ENCODE results near the gene NRARP.

The NRARP gene

DNA sequence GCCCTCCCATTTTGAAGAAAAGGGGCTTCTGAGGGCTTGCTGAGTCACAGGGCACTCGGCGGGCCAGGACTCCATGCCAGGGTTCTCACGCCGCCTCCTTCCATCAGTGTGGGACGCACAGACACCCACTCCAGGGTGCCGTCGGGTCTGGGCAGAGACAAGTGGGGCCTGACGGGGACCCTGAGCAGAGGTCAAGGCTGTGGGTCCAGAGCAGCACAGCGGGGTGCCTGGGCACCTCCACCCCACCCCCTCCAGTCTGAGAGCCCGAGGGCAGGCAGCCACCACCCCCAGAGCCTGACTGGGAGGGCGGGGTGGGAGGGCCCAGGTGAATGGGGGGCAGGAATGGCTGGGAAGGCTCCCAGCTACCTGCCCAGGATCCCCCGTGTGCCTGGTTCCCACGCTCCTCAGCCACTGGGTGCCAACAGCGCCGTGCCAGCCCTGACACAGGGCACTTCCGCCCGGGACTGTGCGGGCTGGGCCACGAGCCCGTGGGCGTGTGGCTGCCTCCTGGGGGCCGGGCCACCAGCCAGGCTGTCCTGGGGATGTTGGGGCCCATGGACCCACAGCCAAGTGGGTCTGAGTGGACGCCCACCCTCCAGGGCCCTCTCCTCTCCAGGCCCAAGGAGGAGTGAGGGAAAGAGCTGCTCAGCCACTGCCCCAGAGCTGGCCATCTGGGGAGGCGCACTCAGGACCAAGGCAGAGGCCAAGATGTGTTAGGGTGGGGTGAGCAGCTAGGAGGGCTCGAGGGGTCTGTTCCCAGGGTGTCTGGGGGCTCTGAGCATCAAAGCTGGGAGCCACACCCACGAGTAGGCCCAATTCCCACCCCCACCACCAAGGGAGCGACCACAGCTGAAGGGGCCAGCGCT is 10.1 kb upstream of the NRARP start:
- DNase-seq (ENCODE audit: low read depth in 2 of 3, low spot score in 1 of 3), result no peak

DNA sequence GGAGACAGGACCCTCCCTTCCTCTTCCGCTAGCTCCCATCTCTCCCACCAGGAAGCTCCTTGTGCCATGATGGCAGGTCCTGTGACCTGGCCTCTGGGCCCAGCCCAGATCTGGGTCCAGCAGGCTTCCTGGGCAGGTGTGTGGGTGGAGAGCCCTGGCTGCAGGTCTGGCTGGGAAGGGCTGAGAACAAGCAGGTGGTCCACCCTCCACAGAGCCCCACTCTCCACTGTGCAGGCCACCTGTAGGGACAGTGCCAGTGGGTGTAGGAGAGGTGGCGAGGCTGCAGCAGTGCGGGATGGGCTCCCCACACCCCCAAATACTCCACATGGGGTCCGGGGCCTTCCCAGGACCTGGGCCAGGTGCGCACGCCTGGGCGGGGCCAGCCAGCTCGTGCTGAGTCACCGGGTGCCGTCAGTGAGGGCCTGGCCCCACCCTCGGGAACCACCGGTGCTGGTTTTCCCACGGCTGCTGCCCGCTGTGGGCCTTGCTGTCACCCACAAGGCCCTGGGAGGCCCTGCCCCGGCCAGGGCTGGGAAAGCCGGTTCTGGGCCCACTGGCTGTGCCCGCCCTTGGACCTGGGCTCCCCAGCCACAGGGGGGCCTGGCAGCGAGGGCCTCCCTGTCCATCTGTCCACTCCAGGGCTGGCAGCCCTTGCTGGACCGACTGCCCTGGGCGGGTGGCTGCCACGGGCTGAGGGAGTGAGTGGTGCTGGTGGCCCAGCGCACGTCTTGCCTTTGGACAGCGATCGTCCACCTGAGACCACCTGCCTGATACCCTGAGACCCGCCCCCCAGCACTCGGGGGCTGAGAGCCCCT is 9.3 kb upstream of the NRARP start:
- DNase-seq (ENCODE audit: low read depth in 2 of 3, low spot score in 1 of 3), result no peak

DNA sequence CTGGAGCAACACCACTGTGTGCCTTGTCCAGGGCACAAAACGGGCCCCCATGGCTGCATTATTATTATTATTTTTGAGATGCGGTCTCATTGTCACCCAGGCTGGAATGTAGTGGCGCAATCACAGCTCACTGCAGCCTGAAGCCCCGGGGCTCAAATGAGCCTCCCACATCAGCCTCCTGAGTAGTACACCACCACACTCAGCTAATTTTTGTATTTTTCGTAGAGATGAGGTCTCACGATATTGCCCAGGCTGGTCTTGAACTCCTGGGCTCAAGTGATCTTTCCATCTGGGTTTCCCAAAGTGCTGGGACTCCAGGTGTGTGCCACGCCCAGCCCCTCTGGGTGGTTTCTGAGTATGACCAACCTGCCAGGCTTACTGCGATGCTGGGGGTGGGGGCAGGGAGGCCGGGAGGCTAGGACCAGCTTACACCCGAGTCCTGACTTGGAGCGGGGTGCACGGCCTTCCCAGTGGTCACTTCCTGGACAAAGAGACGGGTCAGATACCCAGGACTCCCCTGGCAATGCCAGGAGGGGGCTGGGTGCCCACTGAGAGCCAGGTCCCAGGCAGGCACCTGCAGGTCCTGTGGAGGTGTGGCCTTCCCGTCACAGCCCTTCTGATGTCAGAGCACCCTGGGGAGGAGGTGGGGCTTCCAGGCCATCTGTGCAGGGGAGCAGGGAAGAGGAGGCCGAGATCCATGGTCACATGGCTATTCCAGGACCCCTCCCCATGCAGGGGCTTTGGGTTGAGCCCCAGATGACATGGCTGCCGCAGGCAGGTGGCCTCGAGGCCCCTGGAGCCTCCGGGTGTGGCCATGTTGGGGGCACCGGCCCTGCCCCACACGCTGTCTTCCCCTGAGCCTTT is 8.3 kb upstream of the NRARP start:
- no peak for DNase-seq (ENCODE audit: low read depth in 2 of 3, low spot score in 1 of 3)

DNA sequence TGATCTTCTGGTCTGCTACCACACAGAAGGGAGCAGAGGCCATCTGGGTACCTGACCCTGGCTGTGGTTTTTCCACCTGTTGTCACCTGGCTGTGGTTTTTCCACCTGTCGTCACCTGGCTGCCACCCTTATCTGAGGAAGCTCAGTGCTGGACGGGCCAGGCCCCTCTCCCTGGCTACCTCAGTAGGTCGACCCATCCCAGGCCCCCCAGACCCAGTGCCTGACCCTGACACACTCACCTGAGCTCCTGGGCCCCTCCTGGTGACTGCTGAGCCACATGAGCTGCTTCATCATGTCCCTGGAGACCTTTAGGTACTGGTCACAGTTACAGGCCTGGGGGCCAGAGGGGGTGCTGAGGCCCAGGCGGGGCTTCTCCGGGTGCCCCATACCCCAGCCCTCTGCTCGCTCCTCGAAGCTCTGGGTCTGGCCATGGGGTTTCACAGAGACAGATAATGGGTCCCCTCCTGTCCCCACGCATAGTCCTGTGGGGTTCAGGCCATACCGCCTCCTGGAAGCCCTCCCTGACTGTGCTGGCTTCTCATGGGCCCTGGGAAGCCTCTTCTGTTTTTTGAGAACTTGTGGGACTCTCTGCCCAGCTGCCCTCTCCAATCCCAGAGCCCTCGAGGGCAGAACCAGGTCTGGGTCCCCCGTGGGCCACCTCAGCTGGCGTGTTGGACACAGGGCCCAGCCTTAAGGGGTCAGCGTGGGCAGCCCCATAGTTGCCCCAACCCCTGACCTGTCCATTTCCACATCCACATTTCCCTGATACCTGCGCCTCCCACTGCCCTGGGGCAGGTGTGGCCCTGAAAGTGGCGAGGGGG is 7.5 kb upstream of the NRARP start:
- DNase-seq (ENCODE audit: low read depth in 2 of 3, low spot score in 1 of 3), result no peak

DNA sequence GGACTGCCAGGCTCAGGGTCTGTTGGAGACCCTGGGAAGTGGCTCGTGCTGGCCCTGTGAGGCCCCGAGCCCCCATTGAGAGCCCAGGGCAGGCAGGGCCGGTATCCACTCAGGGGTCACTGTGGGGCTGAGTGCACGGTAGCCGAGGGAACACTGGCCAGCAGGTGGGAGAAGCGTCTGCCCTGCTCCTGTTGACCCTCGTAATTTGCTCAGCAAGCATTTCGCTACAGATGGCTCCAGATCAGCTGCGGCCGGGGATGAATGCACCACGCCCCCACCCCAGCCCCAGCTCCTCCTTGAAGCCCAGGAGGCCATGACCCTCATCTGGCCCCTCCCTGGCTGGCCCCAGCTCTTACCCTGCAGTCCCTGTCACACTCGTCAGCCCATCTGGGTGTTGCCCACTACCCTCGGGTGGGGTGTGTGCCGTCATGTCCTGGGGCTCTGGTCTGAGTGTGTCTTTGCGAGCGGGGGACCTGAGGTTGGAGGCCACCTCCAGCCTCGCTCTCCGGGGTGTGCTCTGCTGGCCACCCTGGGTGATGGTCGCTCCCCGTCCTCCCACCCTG is 6.1 kb upstream of the NRARP start:
- no peak for DNase-seq (ENCODE audit: low read depth in 2 of 3, low spot score in 1 of 3)

DNA sequence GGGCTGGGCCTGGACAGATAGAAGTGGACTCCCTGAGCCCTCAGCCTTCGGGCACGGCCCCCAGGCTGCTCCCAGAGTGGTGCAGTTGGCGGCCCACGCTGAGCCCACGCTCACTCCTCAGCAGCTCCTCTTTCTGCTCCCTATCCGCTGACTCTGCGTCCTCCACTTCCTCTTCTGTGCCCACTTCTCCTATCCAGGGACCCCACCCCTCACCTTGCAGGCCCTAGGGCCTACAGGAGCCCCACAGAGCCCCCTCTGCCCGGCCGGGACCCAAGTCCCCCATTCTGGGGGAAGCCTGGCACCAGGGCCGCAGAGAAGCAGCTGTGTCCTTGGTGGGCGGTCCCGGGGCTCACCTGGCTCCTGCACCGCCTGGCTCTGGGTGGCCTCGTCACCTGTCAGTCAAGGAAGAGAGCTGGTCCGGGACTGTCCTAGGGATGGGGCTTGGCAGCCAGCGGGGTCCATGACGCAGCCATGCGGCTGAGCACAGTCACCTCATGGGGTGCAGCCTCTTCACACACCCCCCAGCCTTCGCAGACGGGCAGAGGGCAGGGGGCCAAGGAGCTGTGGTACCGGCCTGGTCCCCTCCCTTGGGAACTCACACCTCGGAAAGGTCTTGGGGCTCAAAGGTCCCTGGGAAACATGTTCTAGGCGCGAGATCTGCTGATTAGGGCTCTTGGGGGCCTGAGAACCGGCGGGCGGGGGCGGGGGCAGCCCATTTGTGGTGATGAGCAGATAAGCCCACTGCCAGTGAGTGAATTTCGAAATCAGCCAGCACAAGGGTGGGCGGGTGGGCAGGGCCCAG is 5.4 kb upstream of the NRARP start:
- DNase-seq (ENCODE audit: low read depth in 2 of 3, low spot score in 1 of 3), result no peak

DNA sequence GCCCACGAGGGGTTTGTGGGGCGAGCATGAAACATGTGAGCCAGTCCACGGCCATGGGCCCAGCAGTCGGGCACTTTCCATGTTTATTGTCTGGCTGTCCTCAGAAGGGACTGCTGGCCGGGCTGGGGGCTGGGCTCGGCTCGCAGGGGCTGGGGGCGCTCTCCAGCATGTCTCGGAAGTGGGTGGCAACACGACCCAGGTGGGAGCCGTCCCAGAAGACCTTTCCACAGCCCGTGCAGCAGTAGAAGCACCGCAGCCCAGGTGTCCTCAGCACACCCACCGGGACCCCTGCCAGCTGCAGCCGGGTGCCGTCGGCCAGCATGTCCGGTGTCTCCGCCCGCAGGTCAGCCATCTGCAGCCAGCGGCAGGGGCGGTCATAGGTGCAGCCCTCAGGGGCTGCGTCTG is 4.8 kb upstream of the NRARP start:
- DNase-seq (ENCODE audit: low read depth in 2 of 3, low spot score in 1 of 3), result no peak

DNA sequence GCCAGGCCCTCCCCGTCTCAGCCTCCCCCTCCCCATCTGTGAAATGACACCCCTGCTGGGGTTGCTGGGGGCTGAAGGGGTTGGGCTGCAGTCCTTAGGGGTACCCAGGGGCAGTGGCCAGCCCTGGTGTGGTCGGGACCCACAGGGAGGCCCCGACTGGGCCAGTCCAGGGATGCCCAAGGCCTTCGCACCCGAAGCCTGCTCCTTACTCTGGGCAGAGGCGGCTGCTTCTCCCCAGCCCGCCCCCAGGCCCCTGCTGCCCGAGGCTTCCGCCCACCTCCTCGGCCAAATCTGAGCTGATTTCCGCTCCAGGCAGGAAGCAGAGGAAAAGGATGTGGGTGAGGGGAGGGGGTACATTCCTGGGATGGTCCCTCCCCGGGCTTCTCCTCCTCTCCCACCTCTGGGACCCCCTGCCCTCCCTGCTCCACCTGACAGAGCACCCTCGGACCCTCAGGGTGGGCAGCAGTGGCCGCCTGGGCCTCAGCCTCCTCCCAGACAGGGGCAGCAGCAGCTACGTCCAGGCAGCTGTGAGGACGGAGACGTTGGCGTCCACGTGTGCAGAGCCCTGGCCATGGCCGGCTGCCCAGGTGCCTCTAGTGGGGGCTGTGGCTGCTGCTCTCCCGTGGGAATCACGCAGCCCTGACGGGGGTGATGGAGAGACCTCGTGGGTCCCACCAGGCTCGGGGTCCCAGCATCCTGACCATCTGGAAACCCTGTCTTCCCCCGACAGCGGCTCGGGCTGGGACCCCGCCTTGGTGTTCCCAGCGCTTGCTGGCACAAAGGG is 4.2 kb upstream of the NRARP start:
- DNase-seq (ENCODE audit: low read depth in 2 of 3, low spot score in 1 of 3), result no peak

DNA sequence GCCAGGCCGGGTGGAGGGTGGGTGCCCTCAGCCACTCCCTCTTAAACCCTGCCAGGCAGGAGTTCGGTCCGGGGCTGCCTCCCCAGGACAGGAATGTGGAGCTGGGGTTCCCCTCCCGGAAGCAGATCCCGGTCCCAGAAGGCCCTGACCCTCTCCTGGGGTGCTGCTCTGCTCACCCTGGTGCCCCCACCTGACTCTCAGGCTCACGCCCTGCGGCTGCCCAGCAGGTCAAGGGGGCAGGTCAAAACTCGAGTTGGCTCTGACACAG is 3.7 kb upstream of the NRARP start:
- DNase-seq (ENCODE audit: low read depth in 2 of 3, low spot score in 1 of 3), result no peak

DNA sequence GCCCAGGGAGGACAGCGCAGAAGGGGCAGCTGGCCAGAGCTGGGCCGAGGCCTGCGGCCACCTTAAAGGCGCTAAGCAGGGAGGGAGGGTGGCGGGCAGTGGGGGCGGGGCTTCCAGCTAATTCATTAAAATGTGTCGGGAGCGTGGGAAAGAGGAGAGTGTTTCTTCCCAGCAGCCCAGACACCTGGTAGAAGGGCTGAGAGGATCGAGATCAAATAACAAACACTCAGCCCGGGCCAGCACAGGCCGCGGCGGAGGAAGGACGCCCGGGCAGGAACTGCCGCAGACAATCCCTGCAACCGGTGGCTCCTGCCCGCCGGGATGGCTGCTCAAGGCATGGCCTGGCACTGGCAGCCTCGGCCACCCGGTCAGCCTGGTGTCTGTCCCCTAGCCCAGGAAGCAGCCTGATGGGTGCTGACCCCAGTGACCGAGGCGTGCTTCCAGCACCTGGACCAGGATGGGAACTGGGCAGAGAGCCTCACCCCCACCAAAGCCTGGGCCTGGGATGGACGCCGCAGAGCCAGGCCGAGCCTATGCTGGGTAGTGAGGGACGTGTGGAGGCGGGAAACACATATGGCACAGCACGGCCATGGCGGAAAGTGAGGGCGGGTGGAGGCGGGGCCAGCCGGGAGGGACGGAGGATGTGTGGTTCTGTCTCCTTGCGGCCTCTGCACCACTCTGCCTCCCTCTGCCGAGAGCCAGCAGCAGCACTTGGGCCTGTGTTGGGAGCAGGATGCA is 3.2 kb upstream of the NRARP start:
- DNase-seq (ENCODE audit: low read depth in 2 of 3, low spot score in 1 of 3), result peak; percentile 56 to 65 (median 57)

DNA sequence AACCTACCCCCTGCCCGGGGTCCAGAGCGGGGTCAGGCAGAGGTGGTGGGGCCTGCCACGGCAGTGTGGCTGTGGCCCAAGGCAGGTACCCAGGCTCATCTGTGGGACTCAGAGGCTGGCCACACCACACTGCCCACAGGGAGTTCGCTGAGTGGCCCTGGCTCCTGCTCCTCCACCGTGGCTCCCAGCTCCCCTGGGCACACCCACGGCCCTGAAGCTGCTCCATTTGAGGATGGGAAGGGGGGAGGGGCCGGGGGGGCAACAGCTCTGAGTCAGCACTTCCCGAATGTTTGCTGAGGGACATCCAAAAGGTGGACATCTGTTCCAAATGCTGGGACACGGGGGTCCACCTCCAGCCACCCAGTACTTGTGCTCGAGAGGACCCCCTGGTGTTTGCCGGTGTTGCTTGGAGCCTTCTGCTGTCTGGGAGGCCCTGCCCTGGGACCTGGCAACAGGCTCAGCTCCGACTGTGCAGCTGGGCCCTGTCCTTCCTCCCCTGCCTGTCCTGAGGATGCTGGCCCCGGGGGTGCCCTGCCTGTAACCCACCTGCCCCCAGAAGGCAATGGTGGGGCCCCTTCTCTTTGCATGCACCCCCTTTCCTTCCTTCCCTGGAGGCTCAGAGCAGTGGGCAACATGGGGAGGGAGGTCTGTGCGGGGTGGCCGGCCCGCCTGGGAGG is 2.5 kb upstream of the NRARP start:
- DNase-seq (ENCODE audit: low read depth in 2 of 3, low spot score in 1 of 3), result no peak

DNA sequence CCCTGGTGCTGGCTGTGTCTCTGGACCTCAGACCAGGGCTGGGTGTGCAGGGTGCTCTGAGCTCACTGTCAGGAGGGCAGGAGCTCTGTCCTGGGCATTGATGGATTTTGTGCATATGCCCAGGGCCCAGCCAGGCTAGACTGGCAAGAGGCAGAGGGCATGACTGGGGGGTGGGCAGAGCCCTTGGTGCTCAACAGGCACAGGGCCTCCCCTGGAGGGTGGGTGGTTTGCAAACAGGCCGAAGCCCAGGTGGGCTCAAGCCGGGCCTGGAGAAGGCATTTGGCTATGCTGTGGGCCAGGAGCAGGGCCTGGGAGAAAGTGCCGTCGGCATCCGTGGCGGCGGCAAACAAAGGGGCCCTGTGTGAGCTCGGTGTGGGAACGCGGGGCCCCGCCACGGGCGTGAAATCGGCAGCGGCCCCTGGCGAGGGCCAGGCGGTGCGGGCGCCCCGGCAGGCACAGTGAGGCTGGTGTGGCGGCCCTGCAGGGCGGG is 1.9 kb upstream of the NRARP start:
- no peak for DNase-seq (ENCODE audit: low read depth in 2 of 3, low spot score in 1 of 3)

DNA sequence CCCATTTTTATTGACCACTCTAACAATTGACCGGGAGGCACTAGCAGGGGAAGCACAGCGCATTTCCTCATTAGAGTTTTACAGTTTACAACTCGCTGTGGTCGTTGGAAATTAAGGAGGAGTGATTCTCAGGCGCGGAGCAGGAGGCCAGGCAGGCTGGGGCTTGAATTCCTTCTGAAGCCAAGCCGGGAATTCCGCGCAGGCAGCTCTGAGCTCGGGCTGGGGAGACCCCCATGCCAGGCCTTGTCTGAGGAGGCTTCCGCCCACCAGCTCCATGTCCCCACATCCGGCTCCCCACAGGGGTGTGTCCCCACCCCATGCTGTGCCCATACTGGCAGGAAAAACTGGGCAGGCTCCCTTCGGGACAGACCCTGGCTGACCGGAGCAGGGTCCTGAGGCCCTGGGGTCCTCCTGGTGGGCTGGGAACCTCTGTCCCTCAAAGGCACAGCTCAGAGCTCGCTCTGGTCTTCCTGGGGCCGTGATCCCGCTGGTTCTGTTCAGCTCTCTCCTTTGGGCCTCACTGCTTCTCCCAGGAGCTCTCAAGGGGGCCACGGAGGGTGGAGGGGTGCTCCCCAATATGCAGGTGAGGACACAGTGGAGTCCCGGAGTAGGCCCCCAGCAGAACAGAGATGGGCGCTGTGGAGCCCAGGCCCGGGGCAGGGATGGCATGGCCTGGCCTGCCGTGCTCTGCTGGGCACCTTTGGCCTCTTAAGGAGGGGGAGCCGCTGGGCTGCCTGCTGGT is 1.3 kb upstream of the NRARP start:
- no peak for DNase-seq (ENCODE audit: low read depth in 2 of 3, low spot score in 1 of 3)

DNA sequence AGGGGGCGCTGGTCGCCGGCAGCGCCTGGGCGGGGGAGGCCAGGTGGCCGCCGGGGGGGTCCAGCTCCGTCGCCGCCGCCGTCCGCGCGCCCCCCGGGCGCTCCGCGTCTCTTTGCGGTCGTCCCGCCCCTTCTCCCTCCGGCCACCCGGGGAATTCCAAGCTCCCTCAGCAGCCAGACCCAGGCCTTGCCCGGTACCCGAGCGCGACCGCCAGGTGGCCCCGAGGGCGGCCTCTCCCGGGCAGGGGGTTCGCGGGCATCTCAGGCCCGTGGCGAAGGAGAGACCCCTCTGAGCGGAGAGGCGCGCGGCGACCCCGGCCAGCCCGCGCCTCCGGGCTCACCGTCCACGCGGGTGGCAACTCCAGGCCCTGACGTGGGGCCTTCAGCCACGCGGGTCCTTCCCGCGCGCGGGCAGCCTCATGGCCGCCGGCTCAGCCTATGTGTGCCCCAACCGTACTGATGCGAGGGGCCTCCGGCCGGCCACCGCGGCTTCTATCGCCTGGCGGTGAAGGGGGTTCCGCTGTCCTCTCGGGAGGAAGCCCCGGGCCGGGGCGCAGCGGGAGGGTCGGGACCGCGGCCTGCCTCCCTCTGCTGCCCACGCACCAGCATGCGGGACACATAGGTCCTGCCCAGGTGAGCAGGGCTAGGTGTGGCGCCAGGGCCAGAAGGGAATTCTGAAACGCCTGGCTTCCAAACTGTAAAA is 529 bp upstream of the NRARP start:
- DNase-seq (ENCODE audit: low read depth in 2 of 3, low spot score in 1 of 3), result no peak

DNA sequence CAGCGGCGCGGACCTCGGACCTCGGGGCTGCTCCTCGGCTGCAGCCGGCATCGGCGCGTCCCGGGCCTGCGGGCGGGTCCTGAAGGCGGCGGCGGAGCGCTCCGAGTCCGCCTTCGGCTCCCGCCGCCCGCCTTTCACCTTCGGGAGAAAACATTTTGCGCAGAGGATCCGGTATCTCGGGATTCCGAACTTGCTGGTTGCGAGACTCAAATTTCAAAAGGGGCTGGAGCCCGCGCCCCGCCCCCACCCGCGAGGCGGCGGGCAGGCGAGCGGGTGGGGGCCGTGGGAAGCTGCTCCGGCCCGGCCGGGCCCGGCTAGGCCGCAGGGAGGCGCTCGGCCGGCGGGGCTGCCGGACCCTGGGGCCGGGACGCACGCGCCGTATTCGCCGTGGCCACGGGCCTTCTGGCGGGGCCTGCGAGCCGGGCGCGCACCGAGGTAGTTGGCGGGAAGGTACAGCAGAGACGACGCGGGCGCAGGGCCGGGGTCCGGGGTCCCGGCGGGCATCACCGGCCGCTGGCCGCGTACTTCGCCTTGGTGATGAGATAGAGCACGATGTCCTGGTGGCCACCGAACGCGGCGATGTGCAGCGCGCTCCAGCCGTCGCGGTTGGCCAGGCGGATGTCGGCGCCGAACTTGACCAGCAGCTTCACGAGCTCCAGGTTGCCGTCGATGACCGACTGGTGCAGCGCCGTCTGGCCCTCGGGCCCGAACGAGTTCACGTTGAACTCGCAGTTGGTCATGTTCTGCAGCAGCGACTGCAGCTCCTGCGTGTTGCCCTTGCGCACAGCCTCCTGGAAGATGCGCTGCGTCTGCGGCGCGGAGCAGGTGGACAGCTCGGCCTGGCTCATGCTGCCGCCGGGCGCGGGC is 757 bp downstream of the NRARP start:
- DNase-seq (ENCODE audit: low read depth in 2 of 3, low spot score in 1 of 3), result no peak

Measured in stimulated activated CD4-positive, alpha-beta T cell treated with anti-CD3 and anti-CD28 coated beads, Interleukin-12 subunit alpha, Interleukin-12 subunit beta, amount 100 ng/mL, for 48 hours (primary cell).